ENCODE measurements around the gene MRGPRG.

- TF ChIP-seq POLR2A (IDR thresholded peaks at IDR 0.05) (no peak), CTCF (IDR thresholded peaks at IDR 0.05) (no peak)
Measured at GRCh38 chr11:3213659-3214419, 4.8 kb downstream of the MRGPRG start.

All from heart left ventricle (tissue), 13 donors.